GM21737 (cell line): ENCODE data around the gene CDC42BPA.

Source experiments
- ATAC-seq: cut with Tn5 transposase; IDR thresholded peaks from one replicate; pipeline ENCODE4 v1.9.1; 2021; ENCODE audit warnings: mild to moderate bottlenecking, moderate library complexity; ENCODE audit not compliant: unreplicated experiment

Gene CDC42BPA

DNA sequence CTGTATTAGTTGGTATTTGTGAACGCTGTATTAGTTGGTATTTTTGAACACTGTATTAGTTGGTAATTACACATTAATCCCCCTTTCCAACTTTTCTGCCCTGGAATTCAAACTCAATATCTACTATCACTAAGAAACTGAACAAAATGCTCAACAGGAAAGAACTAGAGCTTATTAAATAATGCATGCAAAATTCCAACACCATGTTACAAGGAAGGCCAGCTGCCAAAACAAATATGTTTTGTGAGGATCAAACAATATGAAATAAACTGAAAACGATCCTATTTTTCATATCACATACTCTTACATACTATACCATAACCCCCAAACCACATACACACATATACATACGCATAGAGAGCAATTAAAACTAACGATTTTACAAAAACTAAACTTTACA lies 104.9 kb downstream of the CDC42BPA start:
- ATAC-seq, result no peak

DNA sequence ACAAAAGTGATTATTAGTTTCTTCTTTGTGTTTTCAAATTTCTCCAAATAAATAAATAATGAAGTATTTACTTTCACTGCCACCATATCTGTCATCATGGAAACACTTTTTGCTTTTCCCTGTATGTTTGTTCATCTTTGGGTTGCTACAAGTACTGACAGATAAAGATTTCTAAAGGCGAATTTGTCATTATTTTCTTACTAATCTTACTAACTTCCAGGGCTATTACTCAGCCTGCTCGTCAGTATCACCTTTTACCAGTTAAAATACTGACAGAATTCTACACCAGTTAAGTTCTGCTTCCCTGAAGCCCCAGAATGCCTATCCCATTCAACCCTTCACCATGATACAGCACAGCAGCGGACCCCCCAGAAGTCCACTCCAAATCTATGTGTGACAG lies 106.1 kb downstream of the CDC42BPA start:
- no peak for ATAC-seq

DNA sequence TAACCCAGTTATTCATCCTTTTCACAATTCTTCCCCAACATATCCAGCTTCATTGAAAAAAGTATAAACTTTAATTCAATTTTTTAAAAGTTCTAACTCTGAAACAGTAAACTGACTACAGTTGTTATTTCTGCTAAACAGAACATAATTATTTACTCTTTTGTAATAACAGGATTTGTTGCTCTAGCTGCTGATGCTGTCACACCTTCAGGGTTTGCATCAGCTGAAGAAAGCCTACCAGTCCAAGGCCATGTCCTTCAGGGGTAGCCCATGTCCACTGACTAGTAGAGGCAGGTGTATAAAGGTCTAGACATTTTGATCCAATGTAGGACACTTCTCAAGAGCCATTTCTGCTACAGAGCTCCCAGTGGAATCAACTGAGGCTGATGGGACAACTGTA lies 107.7 kb downstream of the CDC42BPA start:
- ATAC-seq, result no peak

DNA sequence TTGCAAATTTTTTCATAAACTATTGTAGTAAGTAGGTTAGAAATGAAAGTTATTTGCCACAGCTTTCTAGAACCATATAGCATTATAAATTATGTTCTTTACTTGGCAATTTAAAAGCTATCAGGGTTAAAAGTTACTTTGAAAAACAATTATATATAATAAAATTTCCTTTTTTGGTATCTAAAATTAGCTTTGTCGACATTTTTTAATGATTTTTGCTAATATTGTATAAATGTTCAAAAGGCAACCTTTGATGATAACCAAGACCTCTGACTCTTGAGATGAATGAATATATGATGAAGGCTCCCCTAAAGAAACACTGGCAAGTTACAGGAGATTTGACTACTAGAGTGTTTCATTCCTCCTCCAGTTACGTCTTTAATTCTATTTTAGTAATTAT lies 121.2 kb downstream of the CDC42BPA start:
- no peak for ATAC-seq

DNA sequence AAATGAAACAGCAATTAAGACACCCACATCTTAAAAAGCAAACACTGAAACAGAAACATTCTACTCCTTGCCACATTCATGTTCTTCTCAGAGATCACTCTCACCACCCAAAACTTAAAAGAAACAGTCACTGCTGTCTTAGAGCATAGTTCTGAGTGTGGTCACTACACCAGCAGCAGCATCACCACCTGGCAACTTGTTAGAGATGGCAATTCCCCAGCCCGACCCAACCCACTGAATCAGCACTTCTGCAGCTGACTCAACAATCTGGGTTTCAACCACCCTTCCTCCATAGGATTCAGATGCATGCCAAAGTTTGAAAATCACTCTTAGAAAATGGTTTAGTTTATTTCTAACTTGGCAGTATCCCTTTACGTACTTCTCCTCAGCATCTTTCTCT lies 126.1 kb downstream of the CDC42BPA start:
- peak; percentile 75 for ATAC-seq

DNA sequence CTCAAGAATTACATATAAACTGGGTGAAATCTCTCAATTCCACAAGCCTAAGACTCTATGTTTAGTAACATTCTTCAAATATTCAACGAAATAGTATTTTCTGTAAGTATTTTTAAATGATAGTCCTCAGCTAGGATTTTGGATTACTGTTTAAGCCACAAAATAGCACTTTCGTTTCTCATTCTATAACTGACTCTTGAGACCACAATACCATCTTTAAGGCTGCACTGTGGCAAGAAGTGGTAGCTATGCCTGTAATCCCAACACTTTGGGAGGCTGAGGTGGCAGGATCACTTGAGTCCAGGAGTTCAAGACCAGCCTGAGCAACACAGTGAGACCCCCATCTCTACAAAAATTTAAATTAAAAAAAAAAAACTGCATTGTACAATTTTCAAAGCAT lies 126.7 kb downstream of the CDC42BPA start:
- ATAC-seq, result no peak

DNA sequence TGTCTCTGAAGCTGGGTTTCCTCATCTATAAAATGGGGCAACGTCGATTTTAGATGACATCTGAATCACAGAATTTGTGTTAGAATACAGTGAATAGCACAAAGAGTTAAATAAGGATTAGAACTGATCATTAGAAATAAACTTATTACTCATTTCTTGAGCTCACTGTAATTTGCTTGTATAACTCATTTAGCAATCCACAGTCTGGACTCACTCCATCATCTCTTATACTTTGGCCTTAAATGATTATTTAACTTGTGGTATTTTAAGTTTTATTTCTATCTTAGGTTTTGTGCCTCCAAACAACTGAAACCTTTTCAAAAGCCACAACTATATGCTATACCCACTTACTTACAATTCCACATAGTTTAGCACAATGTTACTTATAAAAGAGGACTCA lies 128.0 kb downstream of the CDC42BPA start:
- no peak for ATAC-seq

DNA sequence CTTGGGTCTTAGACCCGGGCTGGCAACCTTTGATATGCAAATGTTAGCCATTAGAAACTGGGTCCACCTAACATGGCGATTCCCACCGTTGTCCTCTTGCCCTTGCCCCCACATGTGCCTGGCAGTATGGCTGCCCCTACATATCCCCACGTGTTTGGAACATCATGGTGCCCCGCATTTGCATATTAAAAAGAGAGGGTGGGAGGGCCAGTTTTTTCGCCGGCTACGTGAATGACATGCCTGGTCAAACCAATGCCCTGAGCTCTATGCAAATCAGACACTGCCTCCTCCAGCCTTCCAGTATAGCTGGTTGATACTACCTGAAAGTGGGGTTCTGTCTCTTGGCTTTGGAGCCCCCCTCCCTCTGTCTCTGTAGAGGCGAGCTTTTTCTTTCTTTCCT lies 133.0 kb downstream of the CDC42BPA start:
- no peak for ATAC-seq

DNA sequence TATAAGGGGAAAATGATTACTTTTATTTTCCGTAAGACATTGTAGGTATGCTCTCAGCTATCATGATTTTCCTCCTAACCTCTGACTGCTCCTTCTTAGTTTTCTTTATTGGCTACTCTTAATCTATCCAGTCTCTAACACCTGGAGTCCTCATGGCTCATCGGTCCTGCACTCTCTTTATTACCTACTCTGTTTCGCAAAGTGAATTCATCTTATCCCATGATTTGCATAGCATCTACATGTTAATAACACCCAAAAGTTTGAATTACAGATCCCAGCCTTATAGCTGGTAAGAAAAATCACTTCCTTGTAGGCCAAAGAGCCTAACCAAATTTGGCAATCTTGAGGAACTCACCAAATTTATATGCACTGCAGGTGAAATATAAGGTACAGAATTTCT lies 136.3 kb downstream of the CDC42BPA start:
- no peak for ATAC-seq

DNA sequence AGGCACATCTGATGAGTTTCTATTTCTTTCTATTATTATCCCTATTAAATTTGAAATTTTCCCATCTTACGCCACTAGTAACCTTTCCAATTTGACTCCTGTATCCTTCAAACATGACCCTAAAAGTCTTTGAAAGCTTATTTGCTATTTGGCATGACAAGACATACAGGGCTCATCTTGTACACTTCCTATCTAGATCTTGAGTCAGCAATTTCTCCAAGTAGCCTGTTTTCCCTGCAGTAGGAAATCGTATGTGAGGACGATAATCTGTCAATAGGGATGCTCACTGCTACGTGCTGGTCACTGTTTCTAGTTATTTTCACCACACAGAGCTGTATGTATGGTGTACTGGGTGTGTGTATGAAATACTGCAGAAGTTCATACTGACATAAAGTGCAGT lies 142.7 kb downstream of the CDC42BPA start:
- ATAC-seq, result no peak

DNA sequence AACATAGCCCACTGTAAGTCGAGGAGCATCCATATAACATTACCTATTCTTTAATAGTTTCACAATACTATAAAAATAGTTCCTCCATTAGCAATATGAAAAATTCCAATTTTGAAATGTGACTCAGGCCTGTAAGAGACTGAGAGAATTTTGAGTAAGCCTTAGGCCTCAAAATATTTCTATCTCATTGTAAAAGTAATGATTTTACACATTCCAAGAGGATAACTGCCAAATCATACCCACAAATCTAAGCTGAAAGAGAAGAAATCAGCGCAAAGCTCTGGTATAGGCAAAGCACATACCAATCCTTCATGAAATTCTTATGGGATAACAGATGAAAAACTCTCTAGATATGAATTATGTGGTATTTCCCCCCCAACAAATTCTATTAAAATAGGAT lies 144.1 kb downstream of the CDC42BPA start:
- ATAC-seq, result no peak

DNA sequence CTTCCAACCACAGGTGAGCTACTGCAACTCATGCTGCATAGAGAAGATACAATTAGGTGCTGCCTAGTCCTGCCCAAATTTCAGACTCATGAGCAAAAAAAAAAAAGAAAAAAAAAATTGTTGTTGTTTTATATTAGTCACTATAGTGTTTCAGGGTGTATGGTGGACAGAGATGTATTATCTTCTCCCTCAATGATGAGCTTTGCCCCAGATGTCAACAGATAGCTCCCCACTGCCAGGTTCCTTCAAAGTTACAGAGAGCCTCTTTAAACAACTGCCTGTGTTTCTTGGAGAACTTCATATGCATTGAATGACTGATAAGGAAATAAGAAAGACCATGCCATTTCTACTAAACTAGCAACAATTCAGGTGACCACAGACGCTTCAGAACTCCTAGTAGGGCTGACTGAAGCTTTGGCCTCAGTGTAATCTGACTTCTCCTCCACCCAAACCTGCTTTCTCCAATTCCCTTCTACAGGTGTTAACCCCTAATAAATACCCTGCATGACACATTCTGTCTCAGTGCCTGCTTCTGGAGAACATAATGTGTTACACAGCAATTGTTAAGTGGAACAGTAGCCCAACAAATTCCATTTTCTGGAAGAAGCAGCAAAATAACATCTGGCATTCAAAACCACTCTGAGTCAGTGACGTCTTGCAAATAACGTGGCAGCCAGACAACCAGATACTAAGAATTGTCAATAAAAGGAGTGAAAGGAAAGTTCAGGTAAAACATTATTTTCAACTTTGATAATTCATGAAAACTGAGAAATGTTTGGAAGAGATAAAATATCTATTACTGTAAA lies 147.7 kb downstream of the CDC42BPA start:
- ATAC-seq, result no peak

DNA sequence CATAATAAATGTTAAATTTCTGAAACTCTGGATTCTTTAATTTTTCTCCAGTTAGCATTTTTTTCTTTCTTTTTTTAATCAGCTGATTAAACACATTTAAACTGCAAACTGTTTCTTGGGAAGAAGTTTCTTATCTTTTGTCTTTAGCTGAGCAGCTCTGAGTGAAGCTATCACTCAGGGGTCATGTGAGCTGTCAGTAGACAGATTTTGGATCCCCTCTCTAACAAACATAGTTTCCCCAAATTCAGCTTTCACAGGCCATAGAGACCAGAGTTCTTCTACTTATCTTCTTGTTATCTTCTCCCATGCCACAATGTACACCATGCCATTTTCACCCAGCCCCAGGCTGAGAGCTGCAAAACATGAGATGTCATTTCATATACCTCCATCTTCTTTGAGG lies 148.9 kb downstream of the CDC42BPA start:
- ATAC-seq, result no peak

DNA sequence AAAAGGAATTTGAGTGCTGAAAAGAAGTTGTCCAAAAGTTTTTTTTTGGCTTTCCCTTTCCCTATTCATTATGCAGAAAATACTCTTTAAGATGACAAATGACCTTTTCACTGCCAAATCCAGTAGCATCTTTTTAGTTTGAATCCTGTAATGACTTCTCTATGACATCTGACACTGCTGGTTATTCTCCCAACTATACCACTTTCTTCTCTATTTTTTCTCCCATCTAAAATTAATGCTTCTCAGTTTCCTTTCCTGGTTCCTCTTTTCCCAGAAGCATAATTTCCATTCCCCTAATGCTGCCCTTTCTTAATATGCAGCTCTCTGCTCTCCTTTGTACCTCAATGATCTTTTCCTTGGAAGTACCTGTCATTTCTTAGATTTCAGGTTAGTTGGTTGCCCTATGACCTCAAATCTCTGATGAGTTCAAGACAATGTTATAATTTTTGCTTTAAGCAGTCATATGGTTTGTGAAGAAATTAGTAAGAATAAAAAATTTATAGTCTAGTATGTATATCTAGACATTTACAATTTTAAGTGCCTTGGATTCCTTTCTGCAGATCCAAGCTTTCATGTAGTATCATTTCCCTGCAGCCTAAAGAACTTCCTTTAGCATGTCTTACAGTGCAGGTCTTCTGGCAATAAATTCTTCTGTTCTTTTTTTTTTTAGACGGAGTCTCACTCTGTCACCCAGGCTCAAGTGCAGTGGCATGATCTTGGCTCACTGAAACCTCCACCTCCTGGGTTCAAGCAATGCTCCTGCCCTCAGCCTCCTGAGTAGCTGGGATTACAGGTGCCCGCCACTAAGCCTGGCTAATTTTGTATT lies 150.8 kb downstream of the CDC42BPA start:
- ATAC-seq, result no peak

DNA sequence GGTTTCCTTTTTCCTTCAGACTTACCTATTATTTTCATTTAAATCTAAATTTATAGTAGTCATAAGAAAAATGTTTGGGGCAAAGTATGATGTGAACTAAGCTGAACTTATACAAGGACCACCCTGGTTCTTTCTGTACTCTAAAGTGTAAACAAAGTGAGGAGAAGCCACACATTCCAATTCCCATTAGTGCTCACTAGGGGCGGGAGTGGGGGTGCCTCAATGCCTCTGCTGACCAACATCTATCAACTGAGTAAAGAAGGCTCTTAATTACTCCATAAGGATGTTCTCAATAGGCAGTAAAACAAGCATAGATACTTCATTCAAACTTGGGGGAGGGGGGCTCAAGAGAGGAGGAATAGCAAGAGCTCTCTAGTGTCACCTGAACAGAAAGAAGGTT lies 151.7 kb downstream of the CDC42BPA start:
- ATAC-seq, result no peak

DNA sequence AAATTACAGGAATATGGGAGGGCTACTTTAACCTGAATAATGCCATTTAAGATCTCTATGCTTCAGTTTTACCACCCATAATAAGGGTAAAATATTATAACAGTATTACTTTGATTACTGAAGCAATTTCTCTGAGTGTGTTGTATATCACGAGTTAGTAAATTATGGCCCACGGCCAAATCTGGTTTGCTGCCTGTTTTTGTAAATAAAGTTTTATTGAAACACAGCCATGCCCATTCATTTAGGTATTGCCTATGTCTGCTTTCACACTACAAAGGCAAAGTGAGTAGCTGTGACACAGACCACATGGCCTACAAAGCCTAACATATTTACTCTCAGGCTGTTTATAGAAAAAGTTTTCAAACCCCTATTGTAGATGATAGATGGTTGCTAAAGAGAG lies 156.8 kb downstream of the CDC42BPA start:
- ATAC-seq, result no peak

DNA sequence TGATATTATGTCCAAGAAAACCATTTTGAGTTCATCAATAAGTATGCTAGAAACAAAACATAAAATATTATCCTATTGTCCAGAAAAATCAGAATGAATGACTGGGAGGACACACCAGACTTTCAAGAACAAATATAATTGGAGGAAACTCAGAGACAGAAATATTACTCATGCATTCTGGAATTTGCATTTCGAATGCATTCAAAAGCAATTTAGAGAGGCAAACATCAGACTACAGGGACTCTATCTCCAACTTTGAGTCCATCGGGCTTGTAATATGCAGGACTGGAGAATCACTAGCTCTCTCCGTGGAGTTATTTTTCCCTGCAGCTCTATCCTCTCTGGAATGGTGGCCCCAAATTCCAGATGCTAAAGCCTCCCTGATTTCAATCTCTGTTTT lies 161.8 kb downstream of the CDC42BPA start:
- ATAC-seq, result no peak

DNA sequence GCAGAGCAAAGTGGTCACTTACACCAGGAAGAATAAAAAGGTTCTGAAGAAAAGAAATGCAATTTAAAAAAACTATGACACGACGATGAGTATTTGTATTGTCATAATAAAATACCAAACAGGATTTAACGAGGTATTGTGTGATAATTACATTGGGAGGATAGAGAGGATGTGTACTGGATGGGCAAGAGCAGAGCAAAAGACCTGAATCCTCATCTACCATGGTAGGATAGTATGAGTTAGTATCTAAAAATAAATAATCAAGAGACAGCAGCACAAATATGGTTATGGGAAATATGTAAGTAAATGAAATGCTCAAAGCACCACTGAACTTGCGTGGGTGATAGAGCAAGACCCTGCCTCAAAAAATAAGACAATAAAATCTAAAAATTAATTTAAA lies 162.6 kb downstream of the CDC42BPA start:
- no peak for ATAC-seq

DNA sequence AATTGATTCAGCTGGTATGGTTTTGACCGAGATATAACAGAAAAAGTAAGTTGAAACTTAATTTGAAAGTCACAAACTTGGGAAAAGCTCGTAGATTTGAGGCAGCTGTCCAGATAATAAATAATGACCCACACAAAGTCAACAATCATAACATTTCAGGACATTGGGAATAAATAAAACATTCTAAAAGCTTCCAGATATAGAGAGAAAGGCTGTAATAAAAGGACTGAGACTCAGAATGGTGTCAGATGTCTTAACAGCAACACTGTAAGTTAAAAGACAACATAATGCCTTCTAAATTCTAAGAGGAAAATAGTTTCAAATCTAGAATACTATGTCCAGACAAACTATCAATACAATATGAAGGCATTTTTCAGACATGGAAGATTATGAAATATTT lies 163.3 kb downstream of the CDC42BPA start:
- ATAC-seq, result no peak

DNA sequence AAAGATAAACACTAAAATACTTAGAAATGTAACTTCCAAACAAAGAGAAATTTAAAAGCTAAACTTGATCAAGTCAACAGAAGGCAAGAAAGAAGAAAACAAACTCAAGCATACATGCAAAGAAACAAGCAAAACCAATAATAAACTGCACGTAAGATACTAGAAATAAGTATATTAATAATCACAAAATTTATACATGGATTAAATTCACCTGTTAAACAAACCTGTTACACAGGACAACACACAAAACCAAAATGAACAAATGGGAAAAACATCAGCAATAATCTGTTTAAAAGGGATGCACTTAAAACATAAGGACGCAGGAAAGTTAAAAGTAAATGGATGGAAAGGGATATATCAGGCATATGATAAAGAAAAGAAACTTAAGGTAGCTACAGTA lies 165.8 kb downstream of the CDC42BPA start:
- no peak for ATAC-seq

DNA sequence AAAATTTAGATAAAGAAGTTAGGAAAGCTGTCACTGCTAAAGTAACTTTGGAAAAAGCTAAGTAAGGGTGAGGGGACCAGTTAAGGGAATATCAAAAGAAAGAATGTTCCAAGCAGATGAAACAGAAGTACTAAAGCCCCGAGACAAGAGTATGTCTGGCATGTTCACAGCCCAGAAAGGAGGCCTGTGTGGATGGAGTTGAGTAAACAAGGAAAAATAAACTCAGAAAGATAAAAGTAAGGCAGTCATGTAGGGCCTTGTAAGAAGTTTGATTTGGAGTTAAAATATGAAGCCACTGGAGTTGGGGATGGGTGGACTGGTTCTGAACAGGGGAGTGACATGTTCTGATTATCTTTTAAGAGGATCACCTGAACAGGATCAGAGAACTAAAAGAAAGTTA lies 177.9 kb downstream of the CDC42BPA start:
- no peak for ATAC-seq

DNA sequence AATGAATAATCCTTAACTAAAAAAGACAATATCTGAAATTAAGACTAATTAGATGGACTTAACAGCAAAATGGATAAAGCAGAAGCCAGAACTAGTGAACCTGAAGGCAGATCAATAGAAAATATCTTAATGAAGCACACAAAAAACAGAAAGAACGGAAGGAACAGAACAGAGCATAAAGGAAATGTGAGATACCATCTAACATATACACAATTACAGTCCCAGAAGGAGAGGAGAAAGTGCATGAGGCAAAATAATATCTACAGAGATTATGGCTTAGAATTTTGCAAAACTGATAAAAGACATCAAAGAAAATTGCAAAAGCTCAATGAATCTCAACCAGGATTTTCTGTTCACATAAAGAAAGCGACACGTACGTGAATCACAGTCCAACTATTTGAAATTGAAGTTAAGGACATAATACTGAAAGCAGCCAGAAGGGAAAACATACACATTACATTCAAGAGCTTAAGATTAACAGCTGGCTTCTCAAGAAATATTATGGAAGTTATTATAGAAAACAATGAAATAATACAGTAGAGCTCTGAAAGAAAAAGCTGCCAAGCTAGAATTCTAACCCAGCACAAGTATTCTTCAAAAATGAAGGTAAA lies 182.0 kb downstream of the CDC42BPA start:
- no peak for ATAC-seq
